ENCODE data around the gene SLC16A2.
"Not testable (repeated sequence)": the region's sequence is repeated elsewhere in the genome, so short reads cannot be mapped to it uniquely, and the experiment has no call there.

The SLC16A2 gene

GRCh38 chrX:74507191-74507590, 85.9 kb downstream of the SLC16A2 start:
- H3K4me3 ChIP-seq (ENCODE audit: low read length) = no peak overlapping the region
- no peak for TF ChIP-seq ZNF274 (IDR thresholded peaks at IDR 0.05; ENCODE audit: low read depth, low read length)

GRCh38 chrX:74509989-74510388, 88.7 kb downstream of the SLC16A2 start:
- H3K4me3 ChIP-seq (ENCODE audit: low read length) = no peak overlapping the region
- no peak for TF ChIP-seq ZNF274 (IDR thresholded peaks at IDR 0.05; ENCODE audit: low read depth, low read length)

GRCh38 chrX:74510401-74510800, 89.1 kb downstream of the SLC16A2 start:
- no peak for TF ChIP-seq ZNF274 (IDR thresholded peaks at IDR 0.05; ENCODE audit: low read depth, low read length)
- H3K4me3 ChIP-seq (ENCODE audit: low read length) = no peak overlapping the region

- TF ChIP-seq ZNF274 (IDR thresholded peaks at IDR 0.05; ENCODE audit: low read depth, low read length) = no peak
- no peak overlapping the region for H3K4me3 ChIP-seq (ENCODE audit: low read length)
Measured at GRCh38 chrX:74511704-74512103, 90.4 kb downstream of the SLC16A2 start.

GRCh38 chrX:74514384-74514783, 93.1 kb downstream of the SLC16A2 start:
- TF ChIP-seq ZNF274 (IDR thresholded peaks at IDR 0.05; ENCODE audit: low read depth, low read length) = no peak

GRCh38 chrX:74515356-74515755, 94.1 kb downstream of the SLC16A2 start:
- TF ChIP-seq ZNF274 (IDR thresholded peaks at IDR 0.05; ENCODE audit: low read depth, low read length) = no peak
- no peak overlapping the region for H3K4me3 ChIP-seq (ENCODE audit: low read length)

More at GRCh38 chrX:74514384-74514783, 93.1 kb downstream of the SLC16A2 start:
- H3K4me3 ChIP-seq (ENCODE audit: low read length) = no peak overlapping the region

- not testable (repeated sequence) for H3K4me3 ChIP-seq (ENCODE audit: low read length)
Measured at GRCh38 chrX:74516013-74516412, 94.7 kb downstream of the SLC16A2 start.

- no peak overlapping the region for H3K4me3 ChIP-seq (ENCODE audit: low read length)
- no peak for TF ChIP-seq ZNF274 (IDR thresholded peaks at IDR 0.05; ENCODE audit: low read depth, low read length)
Measured at GRCh38 chrX:74519870-74520269, 98.6 kb downstream of the SLC16A2 start.

- TF ChIP-seq ZNF274 (IDR thresholded peaks at IDR 0.05; ENCODE audit: low read depth, low read length) = no peak
- H3K4me3 ChIP-seq (ENCODE audit: low read length) = no peak overlapping the region
Measured at GRCh38 chrX:74520291-74520690, 99.0 kb downstream of the SLC16A2 start.

- H3K4me3 ChIP-seq (ENCODE audit: low read length) = no peak overlapping the region
- TF ChIP-seq ZNF274 (IDR thresholded peaks at IDR 0.05; ENCODE audit: low read depth, low read length) = no peak
Measured at GRCh38 chrX:74520896-74521295, 99.6 kb downstream of the SLC16A2 start.

- TF ChIP-seq ZNF274 (IDR thresholded peaks at IDR 0.05; ENCODE audit: low read depth, low read length) = no peak
- no peak overlapping the region for H3K4me3 ChIP-seq (ENCODE audit: low read length)
Measured at GRCh38 chrX:74521961-74522751, 100.9 kb downstream of the SLC16A2 start.

- H3K4me3 ChIP-seq (ENCODE audit: low read length) = no peak overlapping the region
- no peak for TF ChIP-seq ZNF274 (IDR thresholded peaks at IDR 0.05; ENCODE audit: low read depth, low read length)
Measured at GRCh38 chrX:74523224-74523623, 101.9 kb downstream of the SLC16A2 start.

- no peak for TF ChIP-seq ZNF274 (IDR thresholded peaks at IDR 0.05; ENCODE audit: low read depth, low read length)
- no peak overlapping the region for H3K4me3 ChIP-seq (ENCODE audit: low read length)
Measured at GRCh38 chrX:74523870-74524735, 102.8 kb downstream of the SLC16A2 start.

- TF ChIP-seq ZNF274 (IDR thresholded peaks at IDR 0.05; ENCODE audit: low read depth, low read length) = no peak
- no peak overlapping the region for H3K4me3 ChIP-seq (ENCODE audit: low read length)
Measured at GRCh38 chrX:74525116-74525515, 103.8 kb downstream of the SLC16A2 start.

GRCh38 chrX:74526764-74527163, 105.5 kb downstream of the SLC16A2 start:
- no peak for TF ChIP-seq ZNF274 (IDR thresholded peaks at IDR 0.05; ENCODE audit: low read depth, low read length)
- H3K4me3 ChIP-seq (ENCODE audit: low read length) = no peak overlapping the region

Measured in GM08714 (cell line).